HG03039 (cell line): ENCODE measurements around the gene GAS7.

ENCODE experiments used
- ATAC-seq: cut with Tn5 transposase; IDR thresholded peaks from one replicate; pipeline ENCODE4 v1.9.1; 2021; ENCODE audit warnings: mild to moderate bottlenecking, moderate library complexity; ENCODE audit not compliant: unreplicated experiment

Gene GAS7

DNA sequence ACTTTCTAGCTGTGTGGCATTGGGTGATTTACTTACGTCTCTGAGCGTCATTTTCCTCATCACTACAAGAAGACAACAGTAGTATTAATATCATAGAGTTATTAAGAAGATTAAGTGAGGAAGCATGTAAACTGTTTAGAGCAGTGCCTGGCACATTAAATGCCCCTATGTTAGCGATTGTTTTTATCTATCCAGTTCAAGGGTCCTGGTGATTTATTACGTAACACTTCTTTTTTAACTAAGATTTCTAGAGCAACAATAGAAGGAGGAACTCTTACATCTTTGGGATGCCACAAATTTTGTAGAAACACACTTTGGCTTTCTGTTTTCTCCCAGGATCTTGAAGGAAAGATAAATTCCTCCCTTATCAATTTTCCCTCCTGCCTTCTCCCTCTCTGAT lies 3.3 kb upstream of the GAS7 start:
- ATAC-seq = no peak

- ATAC-seq = no peak
Measured at GRCh38 chr17:10200645-10201044, 2.2 kb upstream of the GAS7 start.

DNA sequence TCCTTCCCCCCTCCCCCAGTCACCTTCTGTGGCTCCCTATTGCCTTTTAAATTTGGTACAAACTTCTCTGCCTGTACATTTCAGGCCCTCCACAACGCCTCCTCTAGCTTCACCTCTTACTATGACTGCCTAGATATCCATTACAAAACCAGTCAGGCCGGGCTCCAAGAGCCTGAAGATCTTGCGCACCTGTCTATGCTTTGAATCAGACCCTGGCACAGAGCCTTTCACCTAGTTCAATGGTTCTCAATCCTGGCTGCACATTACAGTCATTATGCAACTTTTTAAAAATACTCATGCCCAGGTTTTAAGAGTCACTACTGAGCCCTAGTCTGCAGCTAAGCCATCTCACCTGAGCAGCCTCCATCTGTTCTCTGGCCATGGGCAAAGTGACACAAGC lies 1.6 kb upstream of the GAS7 start:
- ATAC-seq = no peak

- no peak for ATAC-seq
Measured at GRCh38 chr17:10197721-10198508, 491 bp downstream of the GAS7 start.

- no peak for ATAC-seq
Measured at GRCh38 chr17:10197362-10197720, 1.1 kb downstream of the GAS7 start.

- no peak for ATAC-seq
Measured at GRCh38 chr17:10196941-10197340, 1.5 kb downstream of the GAS7 start.

- ATAC-seq = no peak
Measured at GRCh38 chr17:10196384-10196895, 2.0 kb downstream of the GAS7 start.

- ATAC-seq = no peak
Measured at GRCh38 chr17:10195090-10195805, 3.2 kb downstream of the GAS7 start.

DNA sequence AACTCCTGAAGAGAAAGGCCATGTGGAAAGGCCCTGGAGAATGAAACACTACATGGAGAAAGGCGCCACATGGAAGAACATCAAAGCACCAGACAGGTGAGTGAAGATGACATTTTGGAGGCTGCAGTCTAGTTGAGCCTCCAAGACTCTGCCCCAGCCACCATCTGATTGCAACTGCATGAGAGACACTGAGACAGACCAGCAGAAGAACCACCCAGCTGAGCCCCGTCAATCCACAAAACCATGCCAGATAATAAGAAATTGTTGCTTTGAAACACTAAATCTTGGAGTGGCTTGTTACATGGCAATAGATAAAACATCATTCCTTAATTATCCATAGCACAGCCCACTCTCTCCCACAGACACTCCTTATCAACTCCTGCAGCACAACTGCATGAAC lies 4.8 kb downstream of the GAS7 start:
- no peak for ATAC-seq

DNA sequence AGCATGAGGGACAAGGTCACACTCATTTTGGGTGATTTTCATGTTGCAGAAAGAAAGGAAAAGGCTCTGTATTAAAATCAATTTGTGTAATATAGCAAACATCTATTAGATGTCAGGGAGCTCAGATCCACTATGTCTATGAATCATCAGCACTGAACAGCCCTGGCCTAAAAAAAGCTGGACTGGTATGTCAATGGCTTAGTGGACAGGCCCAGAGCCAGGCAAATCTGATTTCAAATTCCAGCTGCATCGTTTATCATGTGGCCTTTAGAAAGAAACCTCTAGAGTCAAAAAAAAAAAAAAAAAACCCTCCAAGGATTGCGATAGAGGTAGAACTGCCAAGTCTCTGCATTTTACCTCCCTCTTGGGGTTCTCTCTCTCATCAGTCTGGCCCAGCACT lies 5.4 kb downstream of the GAS7 start:
- ATAC-seq = no peak

DNA sequence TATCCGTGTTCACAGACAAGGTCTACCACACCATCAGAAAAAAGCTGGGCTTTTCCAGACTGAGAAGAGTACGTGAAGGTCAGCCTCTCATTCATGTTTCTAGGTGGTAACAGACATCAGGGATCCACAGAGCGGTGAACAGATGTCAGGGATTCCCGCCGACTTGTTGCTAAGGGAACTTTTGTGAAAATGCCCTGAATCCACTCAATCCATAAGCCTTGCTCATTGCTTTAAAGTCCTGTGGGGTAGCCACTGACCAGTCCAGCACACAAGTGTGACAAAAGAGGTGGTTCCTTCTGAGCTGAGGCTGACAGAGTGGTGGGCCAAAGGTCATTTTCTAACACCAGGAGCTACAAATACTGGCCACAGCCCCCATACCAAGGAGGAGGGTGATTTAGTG lies 5.9 kb downstream of the GAS7 start:
- ATAC-seq = no peak

GRCh38 chr17:10187456-10187855 lies 10.9 kb downstream of the GAS7 start:
- ATAC-seq = no peak

GRCh38 chr17:10186771-10187410 lies 11.5 kb downstream of the GAS7 start:
- no peak for ATAC-seq

DNA sequence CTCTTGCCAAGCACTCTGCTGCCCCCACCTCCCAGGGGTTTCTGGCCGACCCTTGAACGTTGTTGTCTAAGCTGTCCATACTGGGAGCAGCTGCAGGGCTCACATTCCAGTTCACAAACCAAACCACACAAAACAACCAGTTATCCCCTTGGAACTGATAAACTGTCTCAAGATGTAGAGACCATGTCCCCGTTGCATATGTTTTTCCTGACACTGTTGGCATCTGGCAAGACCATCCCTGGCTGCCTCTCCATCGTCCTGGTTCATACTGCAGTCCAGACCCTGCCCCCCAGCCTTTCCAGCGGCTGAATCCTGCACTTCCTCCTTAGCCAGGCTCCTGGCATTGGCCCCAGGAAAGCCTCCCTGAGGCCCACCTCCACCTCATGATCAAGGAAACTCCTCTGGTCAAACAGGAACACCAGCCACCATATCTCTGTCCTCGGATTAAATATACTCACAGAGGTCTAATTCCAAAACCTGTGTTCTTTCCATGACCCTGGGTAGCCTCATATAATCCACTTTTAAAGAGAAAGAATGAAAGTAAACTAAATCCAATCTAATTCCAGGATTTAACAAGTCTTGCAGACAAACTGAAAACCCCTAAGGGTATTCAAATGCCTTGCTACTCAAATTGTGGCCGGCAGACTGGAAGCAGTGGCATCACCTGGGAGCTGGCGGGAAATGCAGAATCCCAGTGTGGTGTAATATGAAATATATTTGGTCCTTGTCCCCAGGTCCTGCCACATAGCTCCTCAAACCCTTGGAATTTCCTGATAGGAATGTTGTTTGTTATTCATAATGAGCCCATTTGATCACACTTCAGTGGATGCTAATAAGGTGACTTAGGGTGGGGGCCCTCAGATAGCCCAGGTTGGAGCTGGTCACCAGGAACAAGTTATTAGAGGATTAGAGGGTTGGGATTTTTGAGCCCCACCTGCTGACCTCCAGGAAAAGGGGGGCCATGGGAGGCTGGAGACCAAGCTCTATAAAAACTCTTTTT lies 14.2 kb downstream of the GAS7 start:
- ATAC-seq = no peak

DNA sequence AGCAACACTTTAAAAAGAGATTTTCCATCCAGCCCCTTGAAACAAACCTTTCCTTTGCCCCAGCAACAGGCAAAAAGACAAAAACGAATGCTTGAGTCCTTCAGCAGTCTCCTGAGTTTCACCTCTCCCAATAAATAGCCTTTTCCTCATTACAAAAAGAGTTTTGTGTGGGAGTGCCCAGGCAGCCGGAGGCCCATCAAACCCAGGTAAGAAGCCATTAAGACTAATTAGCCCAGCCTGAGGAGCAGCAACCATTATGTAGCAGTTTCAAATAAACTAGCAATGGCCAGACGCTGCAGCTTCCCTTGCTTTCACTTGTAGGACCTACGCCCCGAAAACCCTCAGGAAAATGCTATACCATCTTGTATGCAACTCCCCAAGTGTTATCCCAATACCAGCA lies 15.6 kb downstream of the GAS7 start:
- ATAC-seq = no peak

DNA sequence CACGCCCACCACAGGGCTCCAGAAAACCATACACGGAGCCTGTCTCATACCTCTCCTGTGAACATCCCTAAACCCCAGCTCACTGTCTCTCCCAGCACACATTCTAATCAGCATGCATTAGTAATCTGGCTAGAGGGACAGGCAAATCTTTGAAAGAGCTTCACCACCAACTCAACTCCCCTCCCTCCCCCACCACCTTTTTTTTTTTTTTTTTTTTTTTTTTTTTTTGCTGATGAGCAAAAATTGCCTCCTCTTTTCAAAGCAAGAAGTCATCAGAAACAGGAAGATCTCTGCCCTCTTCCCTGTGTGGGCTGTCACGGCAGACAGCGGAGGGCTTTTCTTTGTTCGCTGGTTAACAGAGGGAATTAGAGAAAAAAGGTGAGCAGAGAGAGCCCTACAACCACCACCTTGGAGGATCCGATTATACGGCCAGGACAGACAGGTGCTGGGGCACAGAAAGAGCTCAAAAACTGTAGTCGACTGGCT lies 19.9 kb downstream of the GAS7 start:
- no peak for ATAC-seq

GRCh38 chr17:10177913-10178505 lies 20.4 kb downstream of the GAS7 start:
- no peak for ATAC-seq

- ATAC-seq = no peak
Measured at GRCh38 chr17:10177131-10177912, 21.1 kb downstream of the GAS7 start.

- ATAC-seq = no peak
Measured at GRCh38 chr17:10173913-10174312, 24.5 kb downstream of the GAS7 start.
